Subcutaneous adipose tissue (tissue), 4 donors: Measurements from ENCODE around the gene MADCAM1. TPM values are rescaled to one million over a fixed set of nuclear protein-coding genes. Genes with fewer than 3 reads are reported as not detected.

ENCODE experiments used
- CTCF ChIP-seq: fragments of 450-650 bp; IDR thresholded peaks from one replicate; pipeline ENCODE4 v1.5.1; 2016; ENCODE audit warnings: low read depth, mild to moderate bottlenecking, control low read depth, antibody characterized with exemption, moderate library complexity
- total RNA-seq, 4 donors: library from RNA; depleted of rRNA; stranded (reverse); fragments of >200 nt; gene quantifications; one replicate each; pipeline ENCODE4 v1.1.0, GENCODE V29; 2016

Gene MADCAM1
- total RNA-seq, 4 donors from 2014 or later = 0.38 to 0.68 TPM; not detected in 2

DNA sequence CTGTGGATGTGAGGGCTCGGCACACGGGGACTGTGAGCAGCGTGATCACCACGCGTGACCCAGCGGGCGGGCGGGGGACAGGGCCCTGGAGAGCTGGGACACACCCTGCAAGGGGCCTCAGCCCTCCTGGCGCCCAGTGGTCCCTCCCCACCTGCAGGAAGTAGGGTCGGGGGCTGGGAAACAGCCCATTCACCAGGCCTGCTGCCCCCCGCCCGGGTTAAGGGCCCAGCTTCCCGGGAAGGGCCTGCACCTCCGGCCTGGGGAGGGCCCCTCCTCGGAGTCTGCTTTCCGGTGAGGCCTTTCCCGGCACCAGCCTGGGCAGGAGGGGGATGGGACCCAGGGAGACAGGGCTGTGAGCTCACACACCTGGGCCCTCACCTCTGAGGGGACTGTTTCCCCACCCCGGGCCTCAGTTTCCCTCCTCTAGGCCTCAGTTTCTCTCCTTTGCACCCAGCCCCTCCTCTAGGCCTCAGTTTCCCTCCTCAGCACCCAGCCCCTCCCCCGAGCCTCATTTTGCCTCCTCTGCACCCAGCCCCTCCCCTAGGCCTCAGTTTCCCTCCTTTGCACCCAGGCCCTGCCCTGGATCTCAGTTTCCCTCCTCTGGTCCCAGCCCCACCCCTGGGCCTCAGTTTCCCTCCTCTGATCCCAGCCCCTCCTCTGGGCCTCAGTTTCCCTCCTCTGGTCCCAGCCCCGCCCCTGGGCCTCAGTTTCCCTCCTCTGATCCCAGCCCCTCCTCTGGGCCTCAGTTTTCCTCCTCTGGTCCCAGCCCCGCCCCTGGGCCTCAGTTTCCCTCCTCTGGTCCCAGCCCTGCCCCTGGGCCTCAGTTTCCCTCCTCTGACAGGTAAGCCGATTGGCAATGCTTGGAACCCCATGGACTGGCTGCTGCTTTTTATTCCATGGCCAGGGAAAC is 1.9 kb upstream of the MADCAM1 start:
- TF ChIP-seq CTCF = no peak

DNA sequence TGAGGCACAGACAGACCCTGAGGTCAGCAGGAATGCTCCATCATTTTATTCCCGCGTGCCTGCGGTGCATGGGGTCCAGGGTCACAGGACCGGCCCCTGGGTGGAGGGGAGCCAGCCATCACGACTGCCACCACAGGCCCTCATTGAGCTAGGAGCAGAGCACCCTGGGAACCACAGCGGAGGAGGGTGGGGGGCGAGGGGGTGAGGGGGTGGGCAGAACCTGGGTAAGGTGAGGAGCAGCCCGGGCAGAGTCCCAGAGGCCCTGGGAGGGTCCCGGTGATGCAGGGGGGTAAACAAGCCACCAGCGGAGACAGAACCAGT is 1.2 kb upstream of the MADCAM1 start:
- no peak for TF ChIP-seq CTCF

- TF ChIP-seq CTCF = no peak
Measured at GRCh38 chr19:495402-496111, 729 bp upstream of the MADCAM1 start.

GRCh38 chr19:496986-497385 is 700 bp downstream of the MADCAM1 start:
- no peak for TF ChIP-seq CTCF

GRCh38 chr19:497491-497868 is 1.2 kb downstream of the MADCAM1 start:
- no peak for TF ChIP-seq CTCF

GRCh38 chr19:497869-498510 is 1.7 kb downstream of the MADCAM1 start:
- TF ChIP-seq CTCF = no peak

GRCh38 chr19:498511-498891 is 2.2 kb downstream of the MADCAM1 start:
- no peak for TF ChIP-seq CTCF
